ENCODE results near the gene PRSS12.
A peak's percentile ranks its signal among the peaks of the same experiment; 100 is the strongest.
"Not testable (repeated sequence)": the region's sequence is repeated elsewhere in the genome, so short reads cannot be mapped to it uniquely, and the experiment has no call there.

PRSS12 gene, protein sequence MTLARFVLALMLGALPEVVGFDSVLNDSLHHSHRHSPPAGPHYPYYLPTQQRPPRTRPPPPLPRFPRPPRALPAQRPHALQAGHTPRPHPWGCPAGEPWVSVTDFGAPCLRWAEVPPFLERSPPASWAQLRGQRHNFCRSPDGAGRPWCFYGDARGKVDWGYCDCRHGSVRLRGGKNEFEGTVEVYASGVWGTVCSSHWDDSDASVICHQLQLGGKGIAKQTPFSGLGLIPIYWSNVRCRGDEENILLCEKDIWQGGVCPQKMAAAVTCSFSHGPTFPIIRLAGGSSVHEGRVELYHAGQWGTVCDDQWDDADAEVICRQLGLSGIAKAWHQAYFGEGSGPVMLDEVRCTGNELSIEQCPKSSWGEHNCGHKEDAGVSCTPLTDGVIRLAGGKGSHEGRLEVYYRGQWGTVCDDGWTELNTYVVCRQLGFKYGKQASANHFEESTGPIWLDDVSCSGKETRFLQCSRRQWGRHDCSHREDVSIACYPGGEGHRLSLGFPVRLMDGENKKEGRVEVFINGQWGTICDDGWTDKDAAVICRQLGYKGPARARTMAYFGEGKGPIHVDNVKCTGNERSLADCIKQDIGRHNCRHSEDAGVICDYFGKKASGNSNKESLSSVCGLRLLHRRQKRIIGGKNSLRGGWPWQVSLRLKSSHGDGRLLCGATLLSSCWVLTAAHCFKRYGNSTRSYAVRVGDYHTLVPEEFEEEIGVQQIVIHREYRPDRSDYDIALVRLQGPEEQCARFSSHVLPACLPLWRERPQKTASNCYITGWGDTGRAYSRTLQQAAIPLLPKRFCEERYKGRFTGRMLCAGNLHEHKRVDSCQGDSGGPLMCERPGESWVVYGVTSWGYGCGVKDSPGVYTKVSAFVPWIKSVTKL

DNA sequence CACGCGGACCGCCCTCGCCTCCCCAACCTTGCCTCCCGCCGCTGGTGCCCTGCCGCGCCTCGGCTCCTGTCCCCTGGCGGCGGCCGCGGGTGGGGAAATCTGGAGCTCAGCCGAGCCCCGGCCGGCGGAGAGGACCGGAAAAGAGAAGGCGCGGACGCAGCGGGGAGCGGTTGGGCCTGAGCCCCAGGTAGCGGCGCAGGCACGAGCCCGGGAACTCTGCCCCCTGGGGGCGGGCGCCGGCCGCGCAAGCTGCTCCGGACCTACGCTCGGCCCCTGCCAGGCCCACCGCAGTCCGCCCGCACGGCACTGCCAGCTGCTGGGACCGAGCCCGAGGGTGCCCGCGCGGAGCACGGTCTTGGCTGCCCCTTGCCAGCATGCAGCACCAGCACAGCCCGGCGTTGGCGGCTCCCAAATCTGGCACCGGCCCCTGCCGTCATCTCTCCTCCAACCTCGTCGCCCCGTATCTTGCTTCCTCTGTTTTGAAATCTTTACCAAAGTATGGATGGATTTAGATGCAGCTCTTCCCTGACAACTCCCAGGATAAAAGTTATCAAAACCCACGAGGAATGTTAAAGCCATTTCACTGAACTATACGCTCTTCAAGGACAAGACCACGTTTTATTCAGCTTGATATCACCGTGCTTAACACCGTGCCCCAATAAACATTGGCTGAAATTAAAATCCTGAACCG lies at the start of gene PRSS12:
Gene PRSS12 (minus strand): TSS at position 161 of the 691 bp plus-strand sequence. CDS start 283 bp downstream, outside the sequence.
- Mint-ChIP-seq H3K36me3 (ENCODE audit: low read depth) (no peaks in the 10 kb centered on the region), H3K9me3 (no peaks in the 10 kb centered on the region), H3K27ac (no peak within 1 kb of the TSS), H3K4me1 (ENCODE audit: low read depth) (peaks cover 11% of the 10 kb centered on the region), H3K27me3 (ENCODE audit: low read depth) (peaks cover 64% of the 10 kb centered on the region), H3K4me3 (peak within 1 kb of the TSS; percentile 84)
- DNase-seq (ENCODE audit: low spot score): peak; percentile 64

DNA sequence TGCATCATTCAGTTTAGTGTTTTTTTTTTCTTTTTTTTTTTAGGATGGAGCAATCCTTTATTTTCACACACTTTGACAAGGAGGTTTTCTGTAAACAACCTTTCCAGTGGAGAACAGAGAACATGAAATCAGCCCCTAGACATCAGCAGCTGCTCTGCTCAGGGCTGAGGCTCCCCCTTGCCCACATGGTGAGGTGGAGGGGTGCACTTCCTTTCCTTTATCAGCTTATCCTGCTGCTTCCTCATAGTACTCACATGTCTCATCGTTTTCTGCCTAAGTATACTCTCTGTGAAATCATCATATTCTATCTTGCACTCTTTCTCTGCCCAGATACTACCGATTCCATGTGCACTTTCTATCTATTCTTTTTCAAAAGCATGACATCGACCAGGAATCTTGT lies 47.6 kb upstream of the PRSS12 start:
- Mint-ChIP-seq H3K27ac (no peak overlapping the region), H3K9me3 (no peaks in the 10 kb centered on the region), H3K27me3 (ENCODE audit: low read depth) (peaks cover 3% of the 10 kb centered on the region), H3K36me3 (ENCODE audit: low read depth) (no peaks in the 10 kb centered on the region), H3K4me1 (ENCODE audit: low read depth) (no peaks in the 10 kb centered on the region), H3K4me3 (no peak overlapping the region)
- no peak for DNase-seq (ENCODE audit: low spot score)

GRCh38 chr4:118399883-118400282 lies 47.1 kb upstream of the PRSS12 start:
- not testable (repeated sequence) for H3K4me3 Mint-ChIP-seq; H3K36me3 Mint-ChIP-seq (ENCODE audit: low read depth); H3K4me1 Mint-ChIP-seq (ENCODE audit: low read depth); DNase-seq (ENCODE audit: low spot score); H3K27ac Mint-ChIP-seq; H3K27me3 Mint-ChIP-seq (ENCODE audit: low read depth); H3K9me3 Mint-ChIP-seq

DNA sequence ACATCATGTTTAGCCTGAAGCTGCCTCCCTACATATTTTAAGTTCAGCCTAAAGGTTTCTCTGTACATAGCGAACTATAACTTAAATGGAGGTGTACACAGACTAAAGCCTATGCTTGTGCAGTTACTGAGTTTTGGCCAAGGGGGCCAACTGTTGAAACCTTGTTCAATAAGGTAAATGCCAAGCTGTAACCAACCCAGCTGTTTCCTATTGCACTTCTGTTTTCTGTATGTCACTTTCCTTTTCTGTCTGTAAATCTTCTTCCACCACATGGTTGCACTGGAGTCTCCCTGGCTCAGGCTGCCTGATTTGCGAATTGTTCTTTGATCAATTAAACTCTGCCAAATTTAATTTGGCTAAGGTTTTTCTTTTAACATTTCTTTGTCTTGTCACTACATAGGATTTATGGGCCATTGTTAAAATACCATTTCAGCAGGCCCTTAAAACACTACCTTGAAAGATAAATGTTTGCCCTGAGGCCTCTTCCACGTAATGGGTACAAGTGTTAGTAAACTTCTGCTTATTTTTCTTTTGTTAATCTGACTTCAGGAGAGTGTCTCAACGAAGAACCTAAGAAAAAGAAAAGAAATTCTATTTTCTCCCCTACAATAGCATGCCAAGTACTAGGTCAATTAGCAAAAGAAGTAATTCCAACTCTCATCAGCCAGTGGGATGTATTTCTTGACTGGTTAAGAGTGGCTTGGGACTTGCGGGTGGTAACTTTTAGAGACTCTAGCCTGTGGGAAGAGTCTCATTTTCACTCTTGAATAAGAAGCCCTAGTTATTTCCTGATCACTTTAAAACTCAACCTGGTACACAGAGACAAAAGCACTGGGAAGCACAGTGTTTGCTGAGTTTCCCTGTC lies 45.7 kb upstream of the PRSS12 start:
- peaks cover 3% of the 10 kb centered on the region for H3K27me3 Mint-ChIP-seq (ENCODE audit: low read depth)
- H3K9me3 Mint-ChIP-seq: no peaks in the 10 kb centered on the region
- no peaks in the 10 kb centered on the region for H3K36me3 Mint-ChIP-seq (ENCODE audit: low read depth)
- H3K4me3 Mint-ChIP-seq: no peak overlapping the region
- no peak for DNase-seq (ENCODE audit: low spot score)
- no peak overlapping the region for H3K27ac Mint-ChIP-seq
- H3K4me1 Mint-ChIP-seq (ENCODE audit: low read depth): no peaks in the 10 kb centered on the region

DNA sequence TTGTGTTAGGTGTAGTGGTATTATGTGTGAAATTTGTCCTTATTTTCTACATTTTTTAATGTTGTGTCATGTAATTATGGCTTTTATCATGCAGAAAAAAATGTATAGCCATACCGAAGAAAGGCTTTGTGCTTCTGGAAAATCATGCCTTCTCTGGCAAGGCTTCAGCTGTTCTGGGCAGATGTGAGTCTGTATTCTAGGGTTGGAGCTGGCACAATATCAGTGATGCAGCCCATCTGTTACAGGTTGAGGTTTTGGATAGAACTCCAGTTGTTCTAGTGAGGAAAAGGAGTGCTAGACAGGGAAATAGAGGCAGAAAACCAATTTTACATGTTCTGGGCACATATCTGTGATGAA lies 44.8 kb upstream of the PRSS12 start:
- Mint-ChIP-seq H3K36me3 (ENCODE audit: low read depth) (no peaks in the 10 kb centered on the region), H3K27ac (no peak overlapping the region), H3K4me3 (no peak overlapping the region), H3K27me3 (ENCODE audit: low read depth) (peaks cover 3% of the 10 kb centered on the region), H3K4me1 (ENCODE audit: low read depth) (no peaks in the 10 kb centered on the region), H3K9me3 (peaks cover 3% of the 10 kb centered on the region)
- no peak for DNase-seq (ENCODE audit: low spot score)

- no peak overlapping the region for H3K27ac Mint-ChIP-seq
- H3K27me3 Mint-ChIP-seq (ENCODE audit: low read depth): peaks cover 3% of the 10 kb centered on the region
- H3K9me3 Mint-ChIP-seq: peaks cover 3% of the 10 kb centered on the region
- no peak for DNase-seq (ENCODE audit: low spot score)
- H3K36me3 Mint-ChIP-seq (ENCODE audit: low read depth): no peaks in the 10 kb centered on the region
- H3K4me3 Mint-ChIP-seq: no peak overlapping the region
- H3K4me1 Mint-ChIP-seq (ENCODE audit: low read depth): no peaks in the 10 kb centered on the region
These were observed 44.2 kb upstream of the PRSS12 start for GRCh38 chr4:118396881-118397622.

DNA sequence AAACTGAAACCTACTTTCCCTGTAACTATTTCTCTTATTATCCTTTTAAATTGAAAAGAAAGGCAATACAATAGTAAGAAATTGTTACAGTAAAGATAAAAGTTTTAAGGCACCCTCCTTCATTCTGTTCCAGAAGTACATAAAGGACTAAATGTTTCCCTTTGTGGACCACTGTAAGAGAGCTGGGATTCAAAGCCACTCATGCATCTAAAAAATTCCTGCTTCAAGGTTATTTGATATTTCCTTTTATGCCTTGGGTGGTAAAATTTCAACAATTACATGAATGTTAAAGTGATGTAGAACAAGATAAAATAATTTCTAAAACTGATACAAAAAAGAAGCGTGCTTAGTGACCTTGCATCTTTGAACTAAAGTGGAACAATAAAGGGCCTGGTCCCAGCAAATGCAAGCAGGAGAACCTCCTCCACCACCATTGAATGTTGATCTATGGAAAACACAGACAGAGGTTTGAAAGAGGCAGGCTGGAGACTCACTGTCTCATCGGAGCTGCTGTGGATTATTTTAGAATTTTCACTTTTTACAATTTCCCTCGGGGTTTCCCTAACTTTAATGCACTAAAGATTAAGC lies 42.3 kb upstream of the PRSS12 start:
- Mint-ChIP-seq H3K4me1 (ENCODE audit: low read depth) (no peaks in the 10 kb centered on the region), H3K36me3 (ENCODE audit: low read depth) (no peaks in the 10 kb centered on the region), H3K4me3 (no peak overlapping the region), H3K9me3 (peaks cover 3% of the 10 kb centered on the region), H3K27me3 (ENCODE audit: low read depth) (no peaks in the 10 kb centered on the region), H3K27ac (no peak overlapping the region)
- no peak for DNase-seq (ENCODE audit: low spot score)

DNA sequence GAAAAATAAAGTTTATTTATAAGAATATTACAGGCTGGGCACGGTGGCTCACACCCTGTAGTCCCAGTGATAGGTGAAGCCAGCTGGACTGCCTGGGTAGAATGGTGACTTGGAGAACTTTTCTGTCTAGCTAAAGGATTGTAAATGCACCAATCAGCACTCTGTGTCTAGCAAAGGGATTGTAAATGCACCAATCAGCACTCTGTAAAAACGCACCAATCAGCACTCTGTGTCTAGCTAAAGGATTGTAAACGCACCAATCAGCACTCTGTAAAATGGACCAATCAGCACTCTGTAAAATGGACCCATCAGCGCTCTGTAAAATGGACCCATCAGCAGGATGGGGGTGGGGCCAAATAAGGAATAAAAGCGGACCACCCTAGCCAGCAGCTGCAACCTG lies 39.7 kb upstream of the PRSS12 start:
- H3K27ac Mint-ChIP-seq; DNase-seq (ENCODE audit: low spot score); H3K36me3 Mint-ChIP-seq (ENCODE audit: low read depth); H3K9me3 Mint-ChIP-seq; H3K4me1 Mint-ChIP-seq (ENCODE audit: low read depth); H3K27me3 Mint-ChIP-seq (ENCODE audit: low read depth); H3K4me3 Mint-ChIP-seq: not testable (repeated sequence)

DNA sequence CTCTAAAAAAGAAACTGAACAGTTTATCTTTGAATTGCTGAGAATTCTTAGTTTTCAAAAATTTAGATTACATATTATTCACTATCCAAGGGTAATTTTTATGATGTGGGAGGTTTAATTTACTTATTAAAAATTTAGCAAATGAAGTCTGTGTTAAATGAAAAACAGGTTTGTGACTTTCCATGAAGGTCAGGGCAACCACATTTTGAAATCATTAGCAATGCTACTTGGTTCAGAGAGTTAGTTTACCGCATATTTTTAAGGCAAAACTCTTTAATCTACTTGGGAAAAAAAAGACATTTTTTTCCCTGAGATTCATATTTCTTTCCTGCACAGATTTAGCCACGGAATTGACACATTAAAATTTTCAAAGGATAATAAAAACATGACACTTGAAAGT lies 37.3 kb upstream of the PRSS12 start:
- Mint-ChIP-seq H3K4me1 (ENCODE audit: low read depth) (no peaks in the 10 kb centered on the region), H3K9me3 (peaks cover 13% of the 10 kb centered on the region), H3K27me3 (ENCODE audit: low read depth) (no peaks in the 10 kb centered on the region), H3K4me3 (no peak overlapping the region), H3K27ac (no peak overlapping the region), H3K36me3 (ENCODE audit: low read depth) (no peaks in the 10 kb centered on the region)
- DNase-seq (ENCODE audit: low spot score): no peak

- H3K27me3 Mint-ChIP-seq (ENCODE audit: low read depth): no peaks in the 10 kb centered on the region
- H3K9me3 Mint-ChIP-seq: peaks cover 13% of the 10 kb centered on the region
- no peak overlapping the region for H3K27ac Mint-ChIP-seq
- no peak for DNase-seq (ENCODE audit: low spot score)
- H3K4me3 Mint-ChIP-seq: no peak overlapping the region
- no peaks in the 10 kb centered on the region for H3K36me3 Mint-ChIP-seq (ENCODE audit: low read depth)
- no peaks in the 10 kb centered on the region for H3K4me1 Mint-ChIP-seq (ENCODE audit: low read depth)
These were observed 36.9 kb upstream of the PRSS12 start for GRCh38 chr4:118389721-118390120.

DNA sequence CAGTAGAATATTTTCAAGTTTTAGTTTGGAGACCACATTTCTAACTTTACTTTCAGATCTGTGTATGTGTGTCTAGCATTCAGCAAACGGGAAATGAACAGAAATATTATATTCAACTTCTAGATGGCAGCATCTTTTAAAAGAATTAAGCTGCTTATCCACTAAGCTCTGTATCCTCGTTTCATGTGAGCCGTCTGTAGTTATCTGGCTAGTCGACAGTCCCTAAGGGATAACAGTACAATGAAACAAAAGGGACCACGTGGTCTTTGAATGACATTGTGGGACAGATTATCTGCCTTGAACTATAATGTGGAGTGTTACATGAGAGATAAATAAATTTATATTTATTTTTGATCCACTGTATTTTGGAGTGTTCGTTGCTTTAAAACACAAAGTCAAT lies 35.8 kb upstream of the PRSS12 start:
- H3K4me3 Mint-ChIP-seq: no peak overlapping the region
- DNase-seq (ENCODE audit: low spot score): no peak
- peaks cover 13% of the 10 kb centered on the region for H3K9me3 Mint-ChIP-seq
- no peaks in the 10 kb centered on the region for H3K27me3 Mint-ChIP-seq (ENCODE audit: low read depth)
- H3K27ac Mint-ChIP-seq: no peak overlapping the region
- H3K36me3 Mint-ChIP-seq (ENCODE audit: low read depth): no peaks in the 10 kb centered on the region
- no peaks in the 10 kb centered on the region for H3K4me1 Mint-ChIP-seq (ENCODE audit: low read depth)

GRCh38 chr4:118381902-118382301 lies 29.1 kb upstream of the PRSS12 start:
- Mint-ChIP-seq H3K36me3 (ENCODE audit: low read depth) (no peaks in the 10 kb centered on the region), H3K4me3 (no peak overlapping the region), H3K27ac (no peak overlapping the region), H3K4me1 (ENCODE audit: low read depth) (no peaks in the 10 kb centered on the region), H3K27me3 (ENCODE audit: low read depth) (no peaks in the 10 kb centered on the region), H3K9me3 (peaks cover 9% of the 10 kb centered on the region)
- no peak for DNase-seq (ENCODE audit: low spot score)
